Measurements from ENCODE around the gene TLE4.

TLE4 gene

DNA sequence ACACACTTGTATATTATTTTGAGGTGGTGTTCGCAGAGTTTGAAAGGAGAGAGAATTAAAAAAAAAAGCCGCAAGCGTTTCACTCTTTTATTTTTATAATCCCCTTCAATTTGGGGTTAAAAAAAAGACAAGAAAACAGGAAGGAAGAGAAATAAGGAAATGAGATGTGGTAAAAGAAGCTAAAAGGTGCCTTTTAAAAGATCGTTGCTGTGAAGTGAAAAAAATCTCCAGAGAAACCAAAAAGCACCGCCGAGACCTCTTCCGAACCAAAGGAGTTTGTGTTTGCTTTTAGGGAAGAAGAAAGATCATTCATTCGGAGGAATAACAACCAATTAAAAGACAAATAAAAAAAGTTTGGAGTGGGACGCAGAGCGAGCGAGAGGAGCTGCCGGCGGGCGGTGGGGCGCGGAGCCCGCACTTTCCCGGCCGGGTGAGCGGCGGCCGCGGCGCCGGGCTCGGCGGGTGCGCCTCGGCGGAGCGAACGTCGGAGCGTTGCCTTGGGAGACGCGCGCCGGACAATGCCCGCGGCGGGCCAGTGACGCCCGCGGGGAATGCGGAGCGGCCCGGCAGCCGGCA, 355 bp downstream of the TLE4 start:
- DNase-seq (ENCODE audit: low read depth in 2 of 2), result peak in 1 of 2 donors; percentile 17

DNA sequence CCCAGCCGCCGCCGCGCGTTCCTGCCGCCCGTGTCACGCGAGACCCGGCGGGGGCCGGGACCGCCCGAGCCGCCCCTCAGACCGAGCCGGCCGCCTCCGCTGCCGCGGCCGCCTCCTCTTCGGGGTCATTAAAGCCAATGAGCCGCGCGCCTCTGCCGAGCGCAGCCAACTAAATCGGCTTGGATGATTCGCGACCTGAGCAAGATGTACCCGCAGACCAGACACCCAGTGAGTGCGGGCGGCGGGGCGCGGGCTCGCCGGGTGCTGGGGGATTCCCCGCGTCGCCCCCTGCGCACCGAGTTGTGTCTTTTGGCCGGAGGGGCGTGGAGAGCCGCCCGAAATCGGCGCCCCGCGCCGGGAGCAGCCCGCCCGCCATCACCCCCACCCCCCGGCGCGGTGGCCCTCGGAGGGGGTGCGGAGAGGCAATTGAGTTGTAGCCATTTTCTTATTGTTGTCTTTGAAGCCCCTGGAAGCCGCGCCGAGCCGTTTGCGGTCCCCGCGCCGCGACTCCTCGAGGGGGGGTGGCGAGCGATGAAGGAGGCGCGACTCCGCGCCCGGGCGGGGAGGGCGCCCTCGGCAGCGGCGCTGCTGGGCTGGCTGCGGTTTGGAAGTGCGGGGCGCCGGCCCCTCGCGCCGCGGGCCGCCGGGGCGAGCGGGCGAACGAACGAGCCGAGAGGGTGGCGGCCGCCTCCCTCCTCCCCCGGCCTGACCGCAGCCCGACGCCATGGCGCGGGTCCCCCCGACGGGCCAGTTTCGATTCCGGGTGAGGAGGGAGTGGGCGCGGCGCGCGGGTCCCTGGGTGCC, 1.0 kb downstream of the TLE4 start:
- peak in 1 of 2 donors; percentile 15 for DNase-seq (ENCODE audit: low read depth in 2 of 2)

DNA sequence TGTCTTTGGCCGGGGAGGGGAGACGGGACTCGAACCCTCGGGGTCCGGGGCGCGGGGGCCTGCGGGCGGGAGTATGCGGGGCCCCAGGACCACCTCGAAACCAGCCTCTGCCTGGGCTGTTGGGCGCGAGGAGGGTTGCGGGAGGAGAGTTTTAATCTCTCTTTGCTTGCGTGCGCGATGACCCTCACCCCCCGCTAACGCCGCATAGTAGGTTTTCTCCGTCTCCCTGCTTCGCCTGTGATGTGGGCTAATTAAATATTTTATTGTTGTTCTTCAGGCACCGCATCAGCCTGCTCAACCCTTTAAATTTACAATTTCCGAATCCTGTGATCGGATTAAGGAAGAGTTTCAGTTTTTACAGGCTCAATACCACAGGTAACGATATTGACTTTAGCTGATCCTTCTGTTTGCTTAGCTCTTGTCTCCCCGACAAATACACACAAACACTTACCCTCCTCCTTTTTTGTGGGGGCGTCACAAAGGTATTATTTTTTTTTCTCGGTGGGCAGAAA, 1.7 kb downstream of the TLE4 start:
- no peak for DNase-seq (ENCODE audit: low read depth in 2 of 2)

DNA sequence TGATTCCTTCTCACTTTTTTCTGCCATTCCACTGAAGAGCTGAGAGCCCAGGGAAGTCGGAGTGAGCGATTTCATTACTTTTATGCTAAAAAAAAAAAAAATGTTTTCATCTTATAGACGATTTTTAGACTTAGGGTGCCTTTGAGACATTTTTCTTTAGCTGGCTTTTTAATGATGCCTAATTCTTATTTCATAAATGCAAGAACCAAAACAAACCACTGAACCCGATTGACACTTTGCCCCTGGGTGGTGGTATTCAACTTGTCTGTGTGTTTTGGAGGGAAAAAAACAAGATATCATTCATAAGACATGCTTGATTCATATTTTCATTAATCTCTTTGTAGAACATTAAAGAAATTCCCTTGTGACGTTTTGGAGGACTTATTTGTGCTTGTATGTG, 2.4 kb downstream of the TLE4 start:
- DNase-seq (ENCODE audit: low read depth in 2 of 2), result no peak

GRCh38 chr9:79574781-79575180, 3.0 kb downstream of the TLE4 start:
- no peak for DNase-seq (ENCODE audit: low read depth in 2 of 2)

DNA sequence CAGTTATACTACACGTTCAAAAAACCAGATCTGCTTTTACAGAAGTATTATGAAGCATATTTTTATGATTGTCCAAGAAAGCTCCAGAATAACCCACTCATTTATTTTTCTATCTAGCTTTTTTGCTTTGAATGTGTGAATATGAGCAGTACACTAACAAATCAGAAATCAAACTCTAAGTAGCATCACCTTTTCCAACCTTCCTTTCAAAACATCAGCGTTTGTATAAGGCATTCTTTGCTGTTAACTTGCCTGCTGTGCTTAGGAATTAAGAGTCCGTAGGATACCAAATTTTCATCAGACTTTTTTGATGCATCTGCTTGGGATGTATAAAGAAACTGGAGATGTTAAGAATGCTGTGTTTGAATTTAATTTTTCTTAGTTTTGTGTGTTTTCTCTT, 3.8 kb downstream of the TLE4 start:
- no peak for DNase-seq (ENCODE audit: low read depth in 2 of 2)

DNA sequence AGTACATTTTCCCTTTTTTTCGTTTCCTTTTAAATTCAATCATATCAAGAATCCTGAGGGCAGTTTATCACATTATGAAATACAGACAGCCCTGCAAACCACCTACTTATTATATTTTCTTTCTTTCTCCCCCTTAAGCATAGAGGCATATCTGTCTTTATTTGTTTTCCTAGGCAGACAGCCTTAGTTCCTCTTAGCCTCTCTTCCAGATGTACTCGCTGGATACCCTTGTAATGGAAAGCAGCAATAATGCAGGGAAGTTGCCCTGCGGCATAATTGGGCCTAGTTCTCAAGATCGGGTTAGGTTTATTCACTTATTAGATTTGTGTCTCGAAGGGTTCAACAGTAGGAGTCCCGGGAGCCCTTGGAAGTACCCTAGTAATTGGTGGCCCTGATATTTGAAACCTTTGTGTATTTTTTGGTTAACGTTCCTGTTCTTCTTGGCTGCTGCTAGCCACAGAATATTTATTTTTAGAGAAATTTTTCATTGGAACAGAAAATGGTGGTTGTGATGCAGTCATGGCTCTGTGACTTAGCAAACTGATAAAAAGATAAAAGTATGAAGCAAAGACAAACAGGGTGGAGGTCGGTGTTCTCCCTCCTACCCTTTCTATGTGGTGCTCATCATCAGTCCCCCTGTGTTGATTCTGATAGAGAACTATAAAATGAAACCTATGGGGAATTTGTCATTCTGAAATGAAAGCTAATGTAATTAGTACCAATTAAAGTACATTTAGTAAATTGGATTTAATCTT, 6.4 kb downstream of the TLE4 start:
- DNase-seq (ENCODE audit: low read depth in 2 of 2), result no peak

GRCh38 chr9:79578891-79579290, 7.1 kb downstream of the TLE4 start:
- DNase-seq (ENCODE audit: low read depth in 2 of 2), result no peak

DNA sequence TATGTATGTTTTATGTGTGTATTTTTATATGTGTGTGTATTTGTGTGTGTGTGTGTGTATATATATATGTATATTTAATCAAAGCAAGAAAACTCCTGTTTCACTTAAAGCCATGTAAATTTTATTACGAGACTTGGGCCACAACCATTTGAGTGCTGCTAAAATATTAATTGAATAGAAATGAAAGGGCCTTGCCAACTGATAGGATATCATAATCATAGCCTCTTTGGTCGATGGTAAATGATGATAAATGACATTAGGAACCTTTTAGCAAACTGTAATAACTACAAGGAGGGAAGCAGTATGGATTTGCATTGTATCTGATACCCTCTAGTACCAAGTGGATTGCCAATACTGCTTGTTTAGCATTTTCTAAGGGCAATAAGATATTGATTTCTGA, 7.9 kb downstream of the TLE4 start:
- DNase-seq (ENCODE audit: low read depth in 2 of 2), result no peak

- no peak for DNase-seq (ENCODE audit: low read depth in 2 of 2)
Observed at GRCh38 chr9:79580055-79580454, 8.3 kb downstream of the TLE4 start.

GRCh38 chr9:79581388-79581787, 9.6 kb downstream of the TLE4 start:
- DNase-seq (ENCODE audit: low read depth in 2 of 2), result no peak

GRCh38 chr9:79581794-79582193, 10.0 kb downstream of the TLE4 start:
- DNase-seq (ENCODE audit: low read depth in 2 of 2), result no peak

GRCh38 chr9:79583952-79584654, 12.3 kb downstream of the TLE4 start:
- DNase-seq (ENCODE audit: low read depth in 2 of 2), result peak in 1 of 2 donors; percentile 6

DNA sequence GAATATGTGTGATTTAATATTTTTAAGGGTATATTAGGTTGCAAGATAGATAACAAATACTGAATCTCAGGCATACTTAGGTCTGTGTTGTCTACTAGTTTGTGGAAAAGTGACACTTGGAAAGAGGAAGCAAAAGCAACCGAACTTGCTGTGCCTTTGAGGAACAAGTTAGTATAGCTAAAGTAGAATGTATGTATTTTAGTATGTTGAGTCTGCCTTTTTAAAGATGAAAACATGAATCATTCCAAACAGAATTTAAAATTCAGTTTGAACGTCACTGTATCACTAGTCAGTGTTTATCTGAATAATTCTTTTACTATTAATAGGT, 12.9 kb downstream of the TLE4 start:
- no peak for DNase-seq (ENCODE audit: low read depth in 2 of 2)

DNA sequence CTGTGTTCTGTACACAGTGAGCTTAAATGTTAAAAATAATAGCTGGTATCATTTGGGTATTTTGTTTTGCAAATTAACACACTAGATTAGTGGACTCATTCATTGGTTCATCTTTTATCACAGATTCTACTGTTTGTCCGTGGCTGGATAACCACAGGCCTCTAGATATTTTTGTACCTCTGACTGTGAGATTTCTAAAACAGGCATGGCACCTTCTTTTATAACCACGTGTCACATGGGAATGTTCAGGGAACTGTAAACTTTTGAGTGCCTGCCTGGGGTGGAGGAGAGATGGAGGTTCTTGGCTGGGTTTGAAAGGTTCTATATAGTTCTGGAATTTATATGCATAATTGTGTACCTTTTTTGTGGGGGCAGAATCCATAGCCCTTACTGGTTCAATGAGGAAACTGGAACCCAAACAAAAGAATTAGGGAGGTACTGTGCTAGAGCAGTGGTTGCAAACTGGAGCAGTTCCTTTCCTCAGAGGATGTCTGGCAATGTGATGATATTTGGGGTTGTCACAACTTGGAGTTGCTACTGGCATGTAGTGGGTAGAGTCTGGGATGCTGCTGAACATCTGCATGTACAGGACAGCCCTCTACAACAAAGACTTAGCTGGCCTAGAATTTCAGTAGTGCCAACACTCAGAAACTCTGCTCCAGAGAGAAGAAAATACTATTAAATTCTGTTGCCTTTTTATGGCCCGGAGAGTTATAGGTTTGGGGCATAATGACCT, 16.9 kb downstream of the TLE4 start:
- no peak for DNase-seq (ENCODE audit: low read depth in 2 of 2)

GRCh38 chr9:79591458-79591857, 19.7 kb downstream of the TLE4 start:
- DNase-seq (ENCODE audit: low read depth in 2 of 2), result no peak

GRCh38 chr9:79592726-79593493, 21.1 kb downstream of the TLE4 start:
- DNase-seq (ENCODE audit: low read depth in 2 of 2), result no peak

DNA sequence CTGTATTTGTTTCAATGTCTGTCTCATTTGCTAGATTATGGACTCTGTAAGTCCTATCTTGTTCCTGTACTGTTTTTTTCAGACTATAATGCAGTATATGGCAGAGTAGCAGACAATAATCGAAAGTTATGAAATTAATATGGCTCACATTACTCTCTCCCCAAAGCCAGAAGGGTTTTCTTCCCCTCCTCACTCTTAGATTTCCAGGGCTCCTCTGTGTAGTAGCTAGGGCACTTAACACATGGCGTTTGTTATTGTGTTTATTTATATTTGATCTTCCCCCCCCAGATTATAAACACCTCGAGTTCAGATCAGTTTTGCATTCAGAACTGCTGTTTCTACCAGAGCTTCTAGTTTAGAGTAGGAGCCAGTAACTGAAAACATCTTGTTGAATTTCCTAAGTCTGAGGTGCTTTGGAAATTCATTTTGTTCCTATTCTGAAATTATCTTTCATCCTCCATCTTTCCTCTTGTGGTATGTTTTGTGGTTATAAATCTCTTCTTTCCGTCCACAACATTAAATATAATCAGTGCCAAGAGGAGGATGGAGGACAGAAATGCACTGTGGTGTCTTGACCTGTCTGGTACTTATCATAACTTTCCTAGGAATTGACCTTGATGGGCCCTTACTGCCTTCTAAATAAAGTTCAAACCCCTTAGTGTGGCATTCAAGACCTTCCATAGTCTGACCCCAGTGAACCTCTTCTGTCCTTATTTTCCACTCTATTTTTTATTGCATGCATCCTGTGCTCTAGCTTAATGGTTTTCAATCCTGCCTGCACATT, 27.0 kb downstream of the TLE4 start:
- no peak for DNase-seq (ENCODE audit: low read depth in 2 of 2)

- no peak for DNase-seq (ENCODE audit: low read depth in 2 of 2)
Observed at GRCh38 chr9:79600466-79600865, 28.7 kb downstream of the TLE4 start.

All from stimulated activated CD4-positive, alpha-beta T cell treated with anti-CD3 and anti-CD28 coated beads, Interleukin-15, amount 100 ng/mL, for 48 hours (primary cell).